ENCODE measurements around the gene PCIF1. TPM values are rescaled to one million over a fixed set of nuclear protein-coding genes. Genes with fewer than 3 reads are reported as not detected.

Gene PCIF1
- total RNA-seq, 1 donor from 2014 or later: 18.3 TPM

DNA sequence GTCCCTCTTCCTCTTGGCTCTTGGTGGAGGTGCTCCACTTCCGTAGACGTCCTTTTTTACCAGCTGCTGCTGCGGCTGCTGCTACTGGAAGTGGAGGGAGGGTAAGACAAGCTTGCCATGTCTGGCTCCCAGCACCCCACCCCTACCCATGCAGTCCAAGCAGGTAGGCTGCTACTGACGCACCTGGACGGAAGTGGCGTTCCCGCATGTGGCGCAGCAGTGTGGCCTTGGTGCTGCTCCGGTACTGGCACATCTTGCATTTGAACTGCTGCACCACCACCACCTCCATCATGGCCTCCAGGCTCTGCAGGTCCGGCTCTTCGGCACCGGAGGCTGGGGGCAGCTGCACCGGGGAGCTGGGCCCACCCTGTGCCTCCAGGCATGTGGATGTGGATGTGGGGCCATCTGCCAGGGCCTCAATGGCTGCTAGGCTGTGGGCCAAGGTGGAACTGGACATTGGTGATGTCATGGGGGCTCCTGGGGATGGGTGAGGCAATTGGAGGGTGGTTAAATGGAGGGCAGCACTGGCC is 33.1 kb downstream of the PCIF1 start:
- no peak for DNase-seq (ENCODE audit: low read depth)
- H3K4me3 ChIP-seq (ENCODE audit: low read depth, low read length): no peak overlapping the region
- TF ChIP-seq, protein P1, sequence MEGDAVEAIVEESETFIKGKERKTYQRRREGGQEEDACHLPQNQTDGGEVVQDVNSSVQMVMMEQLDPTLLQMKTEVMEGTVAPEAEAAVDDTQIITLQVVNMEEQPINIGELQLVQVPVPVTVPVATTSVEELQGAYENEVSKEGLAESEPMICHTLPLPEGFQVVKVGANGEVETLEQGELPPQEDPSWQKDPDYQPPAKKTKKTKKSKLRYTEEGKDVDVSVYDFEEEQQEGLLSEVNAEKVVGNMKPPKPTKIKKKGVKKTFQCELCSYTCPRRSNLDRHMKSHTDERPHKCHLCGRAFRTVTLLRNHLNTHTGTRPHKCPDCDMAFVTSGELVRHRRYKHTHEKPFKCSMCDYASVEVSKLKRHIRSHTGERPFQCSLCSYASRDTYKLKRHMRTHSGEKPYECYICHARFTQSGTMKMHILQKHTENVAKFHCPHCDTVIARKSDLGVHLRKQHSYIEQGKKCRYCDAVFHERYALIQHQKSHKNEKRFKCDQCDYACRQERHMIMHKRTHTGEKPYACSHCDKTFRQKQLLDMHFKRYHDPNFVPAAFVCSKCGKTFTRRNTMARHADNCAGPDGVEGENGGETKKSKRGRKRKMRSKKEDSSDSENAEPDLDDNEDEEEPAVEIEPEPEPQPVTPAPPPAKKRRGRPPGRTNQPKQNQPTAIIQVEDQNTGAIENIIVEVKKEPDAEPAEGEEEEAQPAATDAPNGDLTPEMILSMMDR (conservative IDR thresholded peaks at IDR 0.05; ENCODE audit: low read depth, low read length): no peak

DNA sequence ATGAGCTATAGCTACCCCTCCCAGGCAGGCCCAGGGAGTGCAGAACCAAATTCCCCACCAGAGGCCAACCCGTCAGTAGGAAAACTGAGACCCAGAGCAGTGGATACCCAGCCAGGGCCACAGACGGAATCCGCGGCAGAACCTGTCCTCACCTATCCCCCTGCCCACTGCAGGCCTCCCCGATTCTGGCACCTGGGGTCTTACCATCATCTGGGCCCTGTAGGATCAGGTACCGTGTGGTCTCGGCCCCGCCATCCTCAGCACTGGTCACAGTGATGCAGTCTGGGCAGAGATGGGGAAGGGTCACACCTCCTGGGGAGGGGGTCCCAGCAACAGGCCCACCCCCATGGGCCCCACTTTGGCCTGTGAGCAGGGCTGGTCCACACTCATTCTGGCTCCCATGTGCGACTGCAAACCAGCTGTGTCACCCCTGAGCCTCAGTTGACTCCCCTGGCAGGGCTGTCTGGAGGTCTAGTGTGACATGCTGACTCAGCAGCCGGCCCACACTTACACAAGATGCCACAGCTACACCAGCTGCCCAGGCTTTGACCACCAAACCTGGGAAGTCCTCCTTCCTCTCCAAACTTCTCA is 33.7 kb downstream of the PCIF1 start:
- no peak overlapping the region for H3K4me3 ChIP-seq (ENCODE audit: low read depth, low read length)
- TF ChIP-seq, protein P1 (conservative IDR thresholded peaks at IDR 0.05; ENCODE audit: low read depth, low read length): no peak
- DNase-seq (ENCODE audit: low read depth): no peak

DNA sequence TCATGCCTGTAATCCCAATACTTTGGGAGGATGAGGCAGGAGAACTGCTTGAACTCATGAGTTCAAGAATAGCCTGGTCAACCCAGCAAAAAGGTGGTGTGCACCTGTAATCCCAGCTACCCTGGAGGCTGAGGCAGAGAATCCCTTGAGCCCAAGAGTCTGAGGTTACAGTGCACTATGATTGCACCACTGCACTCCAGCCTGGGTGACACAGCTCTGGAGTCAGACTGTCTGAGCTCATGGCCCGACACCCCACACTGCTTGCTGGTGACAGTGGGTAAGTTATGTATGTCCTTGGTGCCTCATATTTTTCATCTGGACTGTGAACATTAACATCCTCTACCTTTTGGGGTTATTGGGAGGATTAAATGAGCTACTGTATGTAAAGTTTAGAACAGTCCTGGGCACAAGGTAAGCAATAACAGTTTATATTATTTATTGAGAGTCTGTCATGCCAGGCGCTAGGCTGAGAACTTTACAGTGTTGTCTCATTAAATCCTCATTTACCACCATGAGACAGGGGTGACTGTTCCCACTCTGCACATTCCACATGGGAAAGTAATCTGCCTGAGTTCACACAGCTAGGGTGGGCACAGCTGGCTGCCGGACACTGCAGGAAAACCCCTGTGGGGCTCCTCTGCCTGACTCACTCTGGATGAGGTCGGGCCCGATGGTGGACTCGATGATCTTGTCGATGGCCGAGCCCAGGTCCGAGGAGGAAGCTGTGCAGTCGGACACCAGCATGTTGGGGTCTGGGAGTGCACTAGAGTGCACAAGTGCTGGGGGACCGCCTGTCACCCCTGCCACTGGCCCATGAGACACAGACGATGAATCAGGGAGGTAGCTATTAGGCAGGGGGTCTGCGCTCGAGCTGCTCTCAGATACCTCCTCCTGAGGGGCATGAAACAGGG is 34.6 kb downstream of the PCIF1 start:
- H3K4me3 ChIP-seq (ENCODE audit: low read depth, low read length): no peak overlapping the region
- TF ChIP-seq, protein P1 (conservative IDR thresholded peaks at IDR 0.05; ENCODE audit: low read depth, low read length): no peak
- no peak for DNase-seq (ENCODE audit: low read depth)

DNA sequence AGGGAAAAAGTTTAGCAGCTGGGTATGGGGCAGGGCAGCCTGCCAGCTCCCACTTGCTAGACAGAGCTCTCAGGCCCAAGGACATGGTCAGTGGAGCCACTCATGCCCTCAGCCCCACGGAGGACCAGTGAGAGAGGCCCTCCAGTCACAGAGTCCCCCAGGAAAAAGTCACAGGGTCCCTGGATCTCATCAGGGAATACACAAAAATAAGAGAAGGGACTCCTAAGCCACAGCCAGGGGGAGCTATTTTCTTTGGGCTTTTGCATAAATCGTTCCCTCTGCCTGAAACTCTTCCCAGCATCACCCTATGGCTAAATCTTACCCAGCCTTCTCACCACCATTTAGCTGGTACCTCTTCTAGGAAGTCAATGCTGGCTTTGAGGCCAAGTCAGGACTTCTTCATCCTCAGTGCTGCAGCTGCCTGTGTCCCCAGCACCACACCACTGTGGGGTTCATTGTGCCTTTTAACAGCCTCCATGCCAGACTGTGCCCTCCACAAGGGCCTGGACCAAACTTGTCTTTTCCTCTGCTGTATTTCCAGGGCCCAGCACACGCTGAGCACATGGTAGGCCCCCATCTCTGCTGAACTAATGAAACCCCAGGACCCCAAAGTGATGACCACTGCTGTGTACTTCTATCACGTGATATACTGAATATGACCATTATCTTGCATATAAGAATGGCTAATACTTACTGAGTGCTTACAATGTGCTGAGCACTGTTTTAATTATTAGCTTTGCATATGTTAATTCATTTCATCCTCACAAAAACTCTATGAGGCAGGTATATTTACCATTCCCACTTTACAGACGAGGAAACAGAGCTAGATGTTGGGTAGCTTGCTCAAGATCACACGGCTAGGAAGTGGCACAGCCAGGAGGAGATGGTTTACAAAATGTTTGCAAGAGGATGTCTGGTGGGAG is 35.5 kb downstream of the PCIF1 start:
- TF ChIP-seq, protein P1 (conservative IDR thresholded peaks at IDR 0.05; ENCODE audit: low read depth, low read length): peak; percentile 78
- no peak for DNase-seq (ENCODE audit: low read depth)
- peak overlapping the region; percentile 84 for H3K4me3 ChIP-seq (ENCODE audit: low read depth, low read length)

DNA sequence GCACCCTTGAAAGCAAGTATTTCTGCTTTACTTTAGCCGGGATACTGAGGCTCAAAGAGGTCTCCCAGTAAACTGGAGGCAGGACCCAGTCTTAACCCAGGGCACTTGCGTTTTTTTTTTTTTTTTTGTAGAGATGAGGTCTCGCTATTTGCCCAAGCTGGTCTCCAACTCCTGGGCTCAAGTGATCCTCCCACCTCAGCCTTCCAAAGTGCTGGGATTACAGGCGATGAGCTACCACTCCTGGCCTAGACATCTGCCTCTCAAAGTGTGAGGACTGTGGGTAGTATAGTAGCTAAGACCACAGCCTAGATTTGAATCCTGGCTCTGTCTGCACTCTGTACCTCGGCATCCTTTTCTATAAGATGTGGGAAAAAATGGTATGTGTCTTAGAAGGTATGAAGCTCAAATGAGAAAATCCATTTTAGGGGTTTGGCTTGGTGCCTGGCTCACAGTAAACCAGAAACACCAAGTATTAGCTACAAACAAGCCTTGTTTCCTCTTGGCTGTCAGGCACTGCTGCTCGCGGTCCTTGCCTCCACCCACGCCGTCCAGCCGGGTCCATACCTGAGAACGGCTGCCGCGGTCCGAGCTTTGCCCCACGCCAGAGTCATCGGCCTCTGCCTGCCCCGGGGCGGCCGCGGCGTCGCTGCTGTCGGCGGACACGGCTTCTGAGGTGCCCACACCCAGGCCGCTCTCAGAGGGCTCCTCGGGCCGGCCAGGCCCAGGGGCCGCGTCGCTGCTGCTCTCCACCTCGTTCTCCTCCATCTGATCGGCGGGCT is 36.4 kb downstream of the PCIF1 start:
- peak overlapping the region; percentile 84 for H3K4me3 ChIP-seq (ENCODE audit: low read depth, low read length)
- TF ChIP-seq, protein P1 (conservative IDR thresholded peaks at IDR 0.05; ENCODE audit: low read depth, low read length): no peak
- DNase-seq (ENCODE audit: low read depth): no peak

DNA sequence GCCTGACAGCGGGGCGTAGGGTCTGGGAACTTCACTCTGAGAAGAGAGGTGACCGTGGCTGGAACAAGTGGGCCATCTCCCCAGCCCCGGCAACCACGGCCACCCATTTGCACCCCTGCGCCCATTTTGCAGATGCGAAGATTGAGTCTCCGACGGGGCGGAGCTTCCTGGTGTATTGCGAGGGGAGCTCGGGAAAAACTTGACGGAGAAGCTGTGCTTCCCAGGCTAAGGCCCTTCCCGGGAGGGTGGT is 36.9 kb downstream of the PCIF1 start:
- DNase-seq (ENCODE audit: low read depth): no peak
- TF ChIP-seq, protein P1 (conservative IDR thresholded peaks at IDR 0.05; ENCODE audit: low read depth, low read length): no peak
- peak overlapping the region; percentile 84 for H3K4me3 ChIP-seq (ENCODE audit: low read depth, low read length)
